ENCODE measurements around the gene CRIM1. TPM values are rescaled to one million over a fixed set of nuclear protein-coding genes. Genes with fewer than 3 reads are reported as not detected.

CRIM1 gene
- total and polyA plus RNA-seq, 5 donors from 2014 or later = 0.15 to 2.7 (median 0.74) TPM

GRCh38 chr2:36449943-36450392 lies 94.4 kb downstream of the CRIM1 start:
- Mint-ChIP-seq H3K27ac (no peak overlapping the region), H3K27me3 (no peaks in the 10 kb centered on the region), H3K9me3 (peaks cover 0 to 1% (median 0%) of the 10 kb centered on the region in 7 donors), H3K4me3 (no peak overlapping the region), H3K4me1 (no peaks in the 10 kb centered on the region), H3K36me3 (no peaks in the 10 kb centered on the region)
- H3K27ac ChIP-seq (ENCODE audit: insufficient read depth, low read length, poor library complexity, severe bottlenecking) = no peak overlapping the region
- no peaks in the 10 kb centered on the region for H3K9me3 ChIP-seq (ENCODE audit: control insufficient read depth in 2 of 2, low read length in 2 of 2)
- no peak for ATAC-seq (ENCODE audit: low read depth in 2 of 2)
- no peaks in the 10 kb centered on the region for H3K36me3 ChIP-seq (ENCODE audit: control insufficient read depth, insufficient read depth, low read length)
- no peaks in the 10 kb centered on the region for H3K4me1 ChIP-seq (ENCODE audit: control insufficient read depth, insufficient read depth, low read length, poor library complexity, severe bottlenecking)
- H3K4me3 ChIP-seq (ENCODE audit: low read depth, low read length) = no peak overlapping the region
- DNase-seq = no peak
- no peaks in the 10 kb centered on the region for H3K27me3 ChIP-seq (ENCODE audit: control insufficient read depth, insufficient read depth, low read length)

- H3K4me1 Mint-ChIP-seq = no peaks in the 10 kb centered on the region
- H3K4me3 Mint-ChIP-seq = no peak overlapping the region
- no peak overlapping the region for H3K27ac Mint-ChIP-seq
- no peaks in the 10 kb centered on the region for H3K27me3 Mint-ChIP-seq
- Histone ChIP-seq H3K4me1 (ENCODE audit: control insufficient read depth, insufficient read depth, low read length, poor library complexity, severe bottlenecking) (no peaks in the 10 kb centered on the region), H3K27ac (ENCODE audit: insufficient read depth, low read length, poor library complexity, severe bottlenecking) (no peak overlapping the region), H3K4me3 (ENCODE audit: low read depth, low read length) (no peak overlapping the region), H3K9me3 (ENCODE audit: control insufficient read depth in 2 of 2, low read length in 2 of 2) (no peaks in the 10 kb centered on the region), H3K36me3 (ENCODE audit: control insufficient read depth, insufficient read depth, low read length) (no peaks in the 10 kb centered on the region), H3K27me3 (ENCODE audit: control insufficient read depth, insufficient read depth, low read length) (no peaks in the 10 kb centered on the region)
- no peak for DNase-seq
- no peak for ATAC-seq (ENCODE audit: low read depth in 2 of 2)
- H3K36me3 Mint-ChIP-seq = no peaks in the 10 kb centered on the region
- H3K9me3 Mint-ChIP-seq = peaks cover 0 to 1% (median 0%) of the 10 kb centered on the region in 7 donors
Observed at GRCh38 chr2:36450466-36451196, 95.1 kb downstream of the CRIM1 start.

GRCh38 chr2:36451512-36451911 lies 95.9 kb downstream of the CRIM1 start:
- Histone ChIP-seq H3K36me3 (ENCODE audit: control insufficient read depth, insufficient read depth, low read length) (no peaks in the 10 kb centered on the region), H3K27me3 (ENCODE audit: control insufficient read depth, insufficient read depth, low read length) (no peaks in the 10 kb centered on the region), H3K9me3 (ENCODE audit: control insufficient read depth in 2 of 2, low read length in 2 of 2) (no peaks in the 10 kb centered on the region), H3K4me3 (ENCODE audit: low read depth, low read length) (no peak overlapping the region), H3K27ac (ENCODE audit: insufficient read depth, low read length, poor library complexity, severe bottlenecking) (no peak overlapping the region), H3K4me1 (ENCODE audit: control insufficient read depth, insufficient read depth, low read length, poor library complexity, severe bottlenecking) (no peaks in the 10 kb centered on the region)
- H3K27ac Mint-ChIP-seq = no peak overlapping the region
- no peak for ATAC-seq (ENCODE audit: low read depth in 2 of 2)
- H3K36me3 Mint-ChIP-seq = no peaks in the 10 kb centered on the region
- no peaks in the 10 kb centered on the region for H3K9me3 Mint-ChIP-seq
- H3K27me3 Mint-ChIP-seq = no peaks in the 10 kb centered on the region
- H3K4me3 Mint-ChIP-seq = no peak overlapping the region
- DNase-seq = no peak
- H3K4me1 Mint-ChIP-seq = no peaks in the 10 kb centered on the region

GRCh38 chr2:36452260-36452659 lies 96.7 kb downstream of the CRIM1 start:
- ATAC-seq (ENCODE audit: low read depth in 2 of 2) (no peak), DNase-seq (no peak)
- H3K9me3 ChIP-seq (ENCODE audit: control insufficient read depth in 2 of 2, low read length in 2 of 2) = no peaks in the 10 kb centered on the region
- no peak overlapping the region for H3K27ac ChIP-seq (ENCODE audit: insufficient read depth, low read length, poor library complexity, severe bottlenecking)
- Mint-ChIP-seq H3K27me3 (no peaks in the 10 kb centered on the region), H3K4me3 (no peak overlapping the region), H3K27ac (no peak overlapping the region), H3K36me3 (no peaks in the 10 kb centered on the region), H3K4me1 (no peaks in the 10 kb centered on the region), H3K9me3 (no peaks in the 10 kb centered on the region)
- no peak overlapping the region for H3K4me3 ChIP-seq (ENCODE audit: low read depth, low read length)
- H3K27me3 ChIP-seq (ENCODE audit: control insufficient read depth, insufficient read depth, low read length) = no peaks in the 10 kb centered on the region
- H3K4me1 ChIP-seq (ENCODE audit: control insufficient read depth, insufficient read depth, low read length, poor library complexity, severe bottlenecking) = no peaks in the 10 kb centered on the region
- no peaks in the 10 kb centered on the region for H3K36me3 ChIP-seq (ENCODE audit: control insufficient read depth, insufficient read depth, low read length)

- ATAC-seq (ENCODE audit: low read depth in 2 of 2) (no peak), DNase-seq (no peak)
- Mint-ChIP-seq H3K9me3 (no peaks in the 10 kb centered on the region), H3K4me1 (no peaks in the 10 kb centered on the region), H3K27ac (no peak overlapping the region), H3K4me3 (no peak overlapping the region), H3K36me3 (no peaks in the 10 kb centered on the region), H3K27me3 (no peaks in the 10 kb centered on the region)
- Histone ChIP-seq H3K27me3 (ENCODE audit: control insufficient read depth, insufficient read depth, low read length) (no peaks in the 10 kb centered on the region), H3K4me3 (ENCODE audit: low read depth, low read length) (no peak overlapping the region), H3K36me3 (ENCODE audit: control insufficient read depth, insufficient read depth, low read length) (no peaks in the 10 kb centered on the region), H3K4me1 (ENCODE audit: control insufficient read depth, insufficient read depth, low read length, poor library complexity, severe bottlenecking) (no peaks in the 10 kb centered on the region), H3K9me3 (ENCODE audit: control insufficient read depth in 2 of 2, low read length in 2 of 2) (no peaks in the 10 kb centered on the region), H3K27ac (ENCODE audit: insufficient read depth, low read length, poor library complexity, severe bottlenecking) (no peak overlapping the region)
Observed at GRCh38 chr2:36453652-36454051, 98.1 kb downstream of the CRIM1 start.

GRCh38 chr2:36455011-36455410 lies 99.4 kb downstream of the CRIM1 start:
- no peak for DNase-seq
- Mint-ChIP-seq H3K27ac (no peak overlapping the region), H3K4me3 (no peak overlapping the region), H3K4me1 (no peaks in the 10 kb centered on the region), H3K36me3 (no peaks in the 10 kb centered on the region), H3K9me3 (no peaks in the 10 kb centered on the region), H3K27me3 (no peaks in the 10 kb centered on the region)
- Histone ChIP-seq H3K4me1 (ENCODE audit: control insufficient read depth, insufficient read depth, low read length, poor library complexity, severe bottlenecking) (no peaks in the 10 kb centered on the region), H3K36me3 (ENCODE audit: control insufficient read depth, insufficient read depth, low read length) (no peaks in the 10 kb centered on the region), H3K27me3 (ENCODE audit: control insufficient read depth, insufficient read depth, low read length) (no peaks in the 10 kb centered on the region), H3K9me3 (ENCODE audit: control insufficient read depth in 2 of 2, low read length in 2 of 2) (no peaks in the 10 kb centered on the region), H3K4me3 (ENCODE audit: low read depth, low read length) (no peak overlapping the region), H3K27ac (ENCODE audit: insufficient read depth, low read length, poor library complexity, severe bottlenecking) (no peak overlapping the region)
- ATAC-seq (ENCODE audit: low read depth in 2 of 2) = no peak

- no peaks in the 10 kb centered on the region for H3K4me1 ChIP-seq (ENCODE audit: control insufficient read depth, insufficient read depth, low read length, poor library complexity, severe bottlenecking)
- Mint-ChIP-seq H3K4me3 (no peak overlapping the region), H3K36me3 (no peaks in the 10 kb centered on the region), H3K4me1 (no peaks in the 10 kb centered on the region), H3K9me3 (no peaks in the 10 kb centered on the region), H3K27me3 (no peaks in the 10 kb centered on the region), H3K27ac (no peak overlapping the region)
- H3K36me3 ChIP-seq (ENCODE audit: control insufficient read depth, insufficient read depth, low read length) = no peaks in the 10 kb centered on the region
- DNase-seq (no peak), ATAC-seq (ENCODE audit: low read depth in 2 of 2) (no peak)
- H3K4me3 ChIP-seq (ENCODE audit: low read depth, low read length) = no peak overlapping the region
- H3K27me3 ChIP-seq (ENCODE audit: control insufficient read depth, insufficient read depth, low read length) = no peaks in the 10 kb centered on the region
- no peaks in the 10 kb centered on the region for H3K9me3 ChIP-seq (ENCODE audit: control insufficient read depth in 2 of 2, low read length in 2 of 2)
- H3K27ac ChIP-seq (ENCODE audit: insufficient read depth, low read length, poor library complexity, severe bottlenecking) = no peak overlapping the region
Observed at GRCh38 chr2:36455788-36456187, 100.2 kb downstream of the CRIM1 start.
